PC-3 (cell line): ENCODE measurements around the gene BHLHE40.

Source experiments
- CTCF ChIP-seq: fragments of 300-600 bp; sonication (generic); conservative IDR thresholded peaks from 2 replicates; pipeline ENCODE4 v1.5.1; 2017; ENCODE audit warnings: antibody characterized with exemption, low read depth, mild to moderate bottlenecking, low read length
- EZH2phosphoT487 ChIP-seq: fragments of 300-600 bp; sonication (generic); IDR thresholded peaks from 2 replicates; pipeline ENCODE4 v1.6.1; 2018; ENCODE audit warnings: mild to moderate bottlenecking, antibody characterized with exemption, low read length, borderline replicate concordance

DNA sequence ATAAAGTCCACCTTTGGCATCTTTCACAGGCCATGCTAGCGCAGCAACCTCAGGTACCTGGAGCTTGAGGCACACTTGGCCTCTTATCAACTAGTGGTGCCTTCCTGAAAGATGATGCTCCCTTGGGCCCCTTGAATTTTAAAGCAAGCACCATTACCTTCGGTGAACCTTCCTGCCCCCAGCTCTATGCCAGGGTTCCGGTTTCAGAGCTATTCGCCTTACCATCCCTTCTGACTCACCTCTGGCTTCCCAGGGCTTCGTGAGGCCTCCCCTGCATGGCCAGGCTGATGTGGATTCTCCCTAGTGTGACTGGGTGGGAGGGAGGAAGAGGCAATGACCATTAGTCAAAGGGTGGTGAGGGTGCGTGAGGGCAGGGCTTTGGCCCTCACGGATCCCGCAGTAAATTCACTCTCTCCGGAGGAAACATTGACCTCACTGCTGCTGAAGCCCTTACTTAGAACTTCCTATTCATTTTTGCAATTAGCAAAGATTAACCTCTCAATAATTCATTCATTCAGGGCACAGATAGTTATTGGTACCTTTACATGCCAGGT lies 16.3 kb downstream of the BHLHE40 start:
- TF ChIP-seq CTCF (no peak), EZH2phosphoT487 (no peak)
